ENCODE results near the gene ZNF675.
"Not testable (repeated sequence)": the region's sequence is repeated elsewhere in the genome, so short reads cannot be mapped to it uniquely, and the experiment has no call there.

The ZNF675 gene

DNA sequence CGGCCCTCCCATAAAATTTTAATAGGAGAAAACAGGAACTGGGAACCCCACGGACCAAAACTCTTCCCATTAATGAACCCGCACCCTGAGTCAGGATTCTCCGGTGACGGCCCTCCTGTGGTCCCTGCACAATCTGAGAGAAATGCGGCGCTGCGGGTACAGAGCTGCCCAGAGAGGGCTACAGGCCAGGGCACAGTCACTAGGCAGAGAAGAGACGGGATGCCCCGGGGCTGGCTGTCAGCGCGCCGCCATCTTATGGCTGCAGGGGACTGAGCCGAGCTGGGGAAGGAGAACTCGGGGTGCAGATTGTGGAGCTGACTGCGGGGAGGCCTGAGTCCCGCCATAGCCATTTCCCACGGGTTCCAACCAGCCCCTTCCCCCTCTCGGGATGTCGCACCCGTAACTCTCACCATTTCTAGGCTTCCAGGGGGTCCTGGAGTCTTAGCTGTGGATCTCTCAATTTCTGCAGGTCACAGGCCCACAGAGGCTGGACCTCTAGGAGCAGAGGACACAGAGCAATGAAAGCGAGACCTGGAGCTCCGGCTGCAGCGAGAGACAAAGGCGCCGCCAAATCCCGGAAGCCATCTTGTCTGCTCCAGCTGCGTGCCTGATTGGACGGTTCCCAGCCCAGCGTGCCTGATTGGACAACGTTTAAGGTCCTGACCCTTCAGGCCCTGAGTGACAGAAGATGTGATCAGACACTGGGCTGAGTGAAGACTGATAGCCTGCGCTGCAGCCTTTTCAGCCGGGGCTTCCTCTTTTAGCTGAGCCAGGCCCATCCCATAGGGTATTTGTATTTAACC, at the start of gene ZNF675:
Gene ZNF675, minus strand, starts transcription at position 592 of the 803 bp plus-strand sequence. Its CDS starts 179 bp downstream, at position 413.
- DNase-seq (ENCODE audit: low read depth) = peak; percentile 78

DNA sequence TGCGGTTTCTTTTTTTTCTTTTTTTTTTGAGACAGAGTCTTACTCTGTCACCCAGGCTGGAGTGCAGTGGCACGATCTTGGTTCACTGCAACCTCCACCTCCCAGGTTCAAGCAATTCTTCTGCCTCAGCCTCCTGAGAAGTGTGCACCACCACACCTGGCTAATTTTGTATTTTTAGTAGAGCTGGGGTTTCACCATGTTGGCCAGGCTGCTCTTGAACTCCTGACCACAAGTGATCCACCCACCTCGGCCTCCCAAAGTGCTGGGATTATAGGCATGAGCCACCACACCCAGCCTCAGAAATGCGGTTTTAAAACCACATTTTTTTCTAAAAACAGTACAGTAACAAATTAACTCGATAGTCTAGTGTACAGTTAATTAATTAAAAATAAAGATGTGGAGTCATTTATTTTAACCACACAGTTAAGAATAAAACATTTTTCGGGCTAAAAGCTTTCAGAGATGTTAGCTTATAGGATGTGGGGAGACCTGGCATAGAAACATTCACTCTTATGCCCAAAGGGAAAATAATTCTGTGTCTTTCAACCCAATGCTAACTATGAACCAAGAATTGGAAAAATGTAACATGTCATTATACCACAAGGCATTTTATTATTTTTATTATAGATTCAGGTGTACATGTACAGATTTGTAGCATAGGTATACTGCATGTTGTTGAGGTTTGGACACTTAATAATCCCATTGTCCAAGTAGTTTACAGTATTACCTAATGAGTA, 43.9 kb upstream of the ZNF675 start:
- DNase-seq (ENCODE audit: low read depth) = not testable (repeated sequence)

DNA sequence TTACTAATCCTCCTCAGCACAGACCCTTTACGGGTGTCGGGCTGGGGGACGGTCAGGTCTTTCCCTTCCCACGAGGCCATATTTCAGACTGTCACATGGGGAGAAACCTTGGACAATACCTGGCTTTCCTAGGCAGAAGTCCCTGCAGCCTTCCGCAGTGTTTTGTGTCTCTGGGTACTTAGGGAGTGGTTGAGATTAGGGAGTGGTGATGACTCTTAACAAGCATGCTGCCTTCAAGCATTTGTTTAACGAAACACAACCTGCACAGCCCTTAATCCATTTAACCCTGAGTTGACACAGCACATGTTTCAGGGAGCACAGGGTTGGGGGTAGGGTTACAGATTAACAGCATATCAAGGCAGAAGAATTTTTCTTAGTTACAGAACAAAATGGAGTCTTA, 37.1 kb upstream of the ZNF675 start:
- DNase-seq (ENCODE audit: low read depth) = not testable (repeated sequence)

DNA sequence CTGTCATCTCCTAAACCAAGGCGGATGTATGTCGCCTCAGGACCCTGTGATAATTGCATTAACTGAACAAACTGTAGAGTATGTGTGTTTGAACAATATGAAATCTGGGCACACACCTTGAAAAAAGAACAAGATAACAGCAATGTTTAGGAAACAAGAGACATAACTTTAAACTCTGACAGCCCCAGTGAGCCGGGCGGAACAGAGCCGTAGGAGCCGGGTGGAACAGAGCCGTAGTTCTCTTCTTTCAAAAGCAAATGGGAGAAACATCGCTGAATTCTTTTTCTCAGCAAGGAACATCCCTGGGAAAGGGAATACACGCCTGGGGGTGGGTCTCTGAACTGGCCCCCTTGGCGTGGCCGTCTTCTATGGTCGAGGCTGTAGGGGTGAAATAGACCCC, 31.8 kb upstream of the ZNF675 start:
- DNase-seq (ENCODE audit: low read depth) = no peak

DNA sequence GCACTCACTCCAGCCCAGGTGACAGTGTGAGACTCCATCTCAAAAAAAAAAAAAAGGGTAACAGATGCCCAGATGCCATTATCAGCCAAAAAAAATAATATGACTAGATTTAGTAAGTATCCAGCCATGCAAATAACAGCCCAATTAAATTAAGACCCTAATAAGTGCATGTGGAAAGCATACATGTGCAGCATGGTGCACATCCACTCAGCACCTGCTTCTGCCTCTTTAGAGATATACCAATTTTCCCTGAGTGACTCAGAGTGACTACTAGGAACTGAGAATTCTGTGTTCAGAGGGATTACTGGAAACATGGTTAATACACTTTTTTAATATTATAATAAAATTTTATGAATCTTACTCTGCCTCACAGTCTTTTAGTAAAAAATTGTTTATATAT, 29.8 kb upstream of the ZNF675 start:
- no peak for DNase-seq (ENCODE audit: low read depth)

DNA sequence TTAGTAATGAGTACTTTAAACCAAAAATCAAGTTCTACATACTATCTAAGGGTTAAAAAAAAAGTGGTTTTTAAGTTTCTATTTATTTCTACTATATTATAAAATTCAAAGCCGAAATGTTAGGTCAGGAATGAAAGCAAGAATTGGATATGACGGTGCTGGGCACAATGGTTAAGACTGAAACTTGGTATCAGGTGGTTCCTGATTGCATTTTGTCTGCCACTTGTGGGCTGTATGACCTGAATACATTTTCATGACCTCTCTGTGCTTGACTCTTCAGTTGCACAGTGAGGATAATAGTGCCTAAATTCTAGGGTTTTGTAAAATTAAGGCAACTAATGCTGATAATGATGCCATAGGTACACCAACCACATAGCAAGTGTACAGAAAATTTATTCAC, 22.3 kb upstream of the ZNF675 start:
- DNase-seq (ENCODE audit: low read depth) = no peak

DNA sequence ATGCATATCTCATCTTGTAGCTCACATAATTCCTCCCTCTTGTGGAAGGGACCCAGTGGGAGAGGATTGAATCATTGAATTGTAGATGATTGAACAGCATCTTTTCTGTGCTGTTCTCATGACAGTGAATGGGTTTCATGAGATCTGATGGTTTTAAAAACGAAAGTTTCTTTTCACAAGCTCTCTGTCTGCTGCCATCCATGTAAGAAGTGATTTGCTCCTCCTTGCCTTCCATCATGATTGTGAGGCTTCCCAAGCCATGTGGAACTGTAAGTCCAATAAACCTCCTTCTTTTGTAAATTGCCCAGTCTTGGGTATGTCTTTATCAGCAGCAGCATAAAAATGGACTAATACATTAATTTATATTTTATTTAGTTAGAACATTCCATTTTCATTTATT, 19.6 kb upstream of the ZNF675 start:
- DNase-seq (ENCODE audit: low read depth) = no peak

DNA sequence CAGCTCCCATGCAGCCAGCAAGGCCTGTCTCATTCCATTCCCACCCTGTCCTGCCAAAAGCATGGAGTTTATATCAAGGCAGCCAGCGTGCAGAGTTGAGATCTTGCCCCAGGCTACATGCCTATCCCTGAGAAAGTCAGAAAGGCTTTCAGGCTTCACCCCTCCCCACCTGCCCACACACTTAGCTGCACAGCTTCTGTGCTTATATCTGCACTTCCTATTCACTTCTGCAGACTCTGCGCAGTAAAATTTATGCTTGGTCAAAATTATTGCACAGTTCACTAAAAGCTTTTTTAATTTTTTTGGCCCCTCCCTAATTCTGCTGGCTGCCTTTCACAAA, 12.5 kb upstream of the ZNF675 start:
- DNase-seq (ENCODE audit: low read depth) = no peak

DNA sequence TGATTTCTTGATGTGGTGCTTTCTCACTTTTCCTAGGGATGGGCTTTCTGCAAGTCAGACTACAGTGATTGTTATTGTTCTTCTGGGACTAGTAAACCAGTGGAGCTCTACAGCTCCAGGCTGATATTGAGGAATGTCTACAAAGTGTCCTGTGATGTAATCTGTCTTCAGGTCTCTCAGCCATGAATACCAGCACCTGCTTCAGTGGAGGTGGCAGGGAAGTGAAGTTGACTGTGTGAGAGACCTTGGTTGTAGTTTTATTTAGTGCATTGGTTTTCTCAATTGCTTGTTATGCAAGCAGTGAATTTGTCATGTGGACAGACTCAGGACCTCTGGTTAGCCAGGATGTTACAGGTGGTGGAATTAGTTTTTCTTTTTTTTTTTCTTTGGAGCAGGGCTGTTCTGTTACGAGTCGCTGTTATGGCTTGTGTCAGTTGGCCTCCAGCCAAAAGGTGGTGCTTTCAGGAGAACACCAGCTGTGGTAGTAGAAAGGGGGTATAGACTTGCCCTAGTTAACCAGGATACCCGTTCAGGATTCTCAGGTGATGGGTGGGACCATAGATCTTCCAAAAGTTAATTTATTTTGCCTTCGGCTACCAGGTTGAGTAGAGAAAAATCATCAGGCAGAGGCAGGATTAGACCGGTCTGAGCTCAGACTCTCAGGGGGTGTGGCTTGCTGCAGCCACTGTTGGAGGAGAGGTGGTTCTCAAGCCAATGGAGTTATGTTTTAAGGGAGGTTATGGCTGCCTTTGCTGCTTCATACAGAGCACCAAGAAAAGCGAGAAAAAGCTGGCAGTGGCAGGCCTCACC, 11.9 kb upstream of the ZNF675 start:
- DNase-seq (ENCODE audit: low read depth) = no peak

DNA sequence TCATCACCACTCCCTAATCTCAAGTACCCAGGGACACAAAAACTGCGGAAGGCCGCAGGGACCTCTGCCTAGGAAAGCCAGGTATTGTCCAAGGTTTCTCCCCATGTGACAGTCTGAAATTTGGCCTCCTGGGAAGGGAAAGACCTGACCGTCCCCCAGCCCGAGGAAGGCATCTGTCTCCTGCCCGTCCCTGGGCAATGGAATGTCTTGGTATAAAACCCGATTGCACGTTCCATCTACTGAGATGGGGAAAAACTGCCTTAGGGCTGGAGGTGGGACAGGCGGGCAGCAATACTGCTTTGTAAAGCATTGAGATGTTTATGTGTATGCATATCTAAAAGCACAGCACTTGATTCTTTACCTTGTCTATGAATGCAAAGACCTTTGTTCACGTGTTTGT, 5.9 kb upstream of the ZNF675 start:
- DNase-seq (ENCODE audit: low read depth) = not testable (repeated sequence)

DNA sequence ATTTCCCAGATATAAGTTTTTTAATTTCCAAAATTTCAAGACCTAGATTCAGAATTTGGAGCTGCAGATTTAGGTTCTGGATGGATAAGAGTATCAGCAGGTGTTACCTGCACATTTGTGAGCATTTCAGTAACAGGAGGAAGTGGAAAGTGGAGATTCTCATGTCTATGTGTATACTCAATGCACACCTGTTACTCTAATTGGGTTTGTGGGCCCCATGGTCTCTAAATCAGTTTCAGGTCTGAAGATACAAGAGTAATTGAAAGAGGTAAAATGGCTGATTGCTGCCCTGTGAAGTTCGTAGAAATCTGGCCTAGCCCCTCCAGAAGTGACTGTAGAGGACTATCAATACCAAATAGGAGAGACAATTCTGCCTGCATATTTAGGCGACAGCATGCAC, 13.9 kb downstream of the ZNF675 start:
- no peak for DNase-seq (ENCODE audit: low read depth)

DNA sequence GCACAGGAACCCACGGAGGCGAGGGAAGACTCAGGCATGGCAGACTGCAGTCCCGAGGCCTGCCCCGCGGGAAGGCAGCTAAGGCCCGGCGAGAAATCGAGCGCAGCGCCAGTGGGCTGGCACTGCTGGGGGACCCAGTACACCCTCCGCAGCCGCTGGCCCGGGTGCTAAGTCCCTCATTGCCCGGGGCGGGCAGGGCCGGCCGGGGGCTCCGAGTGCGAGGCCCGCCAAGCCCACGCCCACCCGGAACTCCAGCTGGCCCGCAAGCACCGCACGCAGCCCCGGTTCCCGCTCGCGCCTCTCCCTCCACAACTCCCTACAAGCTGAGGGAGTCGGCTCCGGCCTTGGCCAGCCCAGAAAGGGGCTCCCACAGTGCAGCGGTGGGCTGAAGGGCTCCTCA, 18.4 kb downstream of the ZNF675 start:
- not testable (repeated sequence) for DNase-seq (ENCODE audit: low read depth)

DNA sequence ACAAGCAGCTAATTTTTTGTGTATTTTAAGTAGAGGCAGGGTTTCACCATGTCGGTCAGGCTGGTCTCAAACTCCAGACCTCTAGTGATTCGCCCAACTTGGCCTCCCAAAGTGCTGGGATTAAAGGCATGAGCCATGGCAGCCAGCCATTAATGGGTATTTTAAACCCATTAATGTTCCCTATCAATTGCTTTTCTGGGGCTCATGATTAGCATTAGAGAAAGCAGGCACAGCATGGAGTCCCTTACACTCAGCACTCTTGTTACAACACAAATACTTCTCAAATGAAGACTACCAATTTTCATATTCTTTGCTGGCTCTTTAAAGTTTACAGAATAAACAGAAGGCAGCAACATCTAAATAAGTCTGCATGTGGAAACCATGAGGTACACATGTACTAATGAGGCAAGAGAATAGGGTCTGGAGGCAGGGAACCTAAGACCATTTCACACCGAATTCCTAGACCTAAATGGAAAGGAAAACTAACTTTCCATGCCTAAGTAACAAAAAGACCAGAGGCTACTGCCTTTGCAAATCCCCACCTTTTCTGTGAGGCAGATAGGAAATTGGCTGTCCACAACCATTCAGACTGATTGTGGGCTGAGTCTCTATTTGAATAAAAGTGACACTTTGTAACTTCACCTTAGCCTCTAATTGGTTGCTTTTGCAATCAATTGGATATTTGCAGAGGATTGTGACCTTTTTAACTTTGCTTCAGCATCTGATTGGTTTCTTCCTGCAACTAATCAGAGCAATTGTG, 21.2 kb downstream of the ZNF675 start:
- DNase-seq (ENCODE audit: low read depth) = no peak

DNA sequence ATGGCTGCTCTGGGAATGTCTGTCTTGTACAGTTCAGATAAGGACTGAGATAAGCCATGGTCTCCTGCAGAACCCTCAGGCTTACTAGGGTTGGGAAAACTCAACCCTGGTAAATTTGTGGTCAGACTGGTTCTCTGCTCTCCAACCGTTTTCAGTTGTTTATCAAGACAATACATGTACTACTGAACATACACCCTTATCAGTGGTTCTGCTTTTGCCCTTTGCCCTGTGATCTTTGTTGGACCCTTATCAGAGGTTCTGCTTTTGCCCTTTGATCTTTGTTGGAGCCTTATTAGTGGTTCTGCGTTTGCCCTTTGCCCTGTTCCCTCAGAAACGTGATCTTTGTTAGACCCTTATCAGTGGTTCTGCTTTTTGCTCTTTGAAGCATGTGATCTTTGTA, 37.2 kb downstream of the ZNF675 start:
- not testable (repeated sequence) for DNase-seq (ENCODE audit: low read depth)

All from stimulated activated CD8-positive, alpha-beta memory T cell treated with anti-CD3 and anti-CD28 coated beads, Interleukin-12 subunit alpha, Interleukin-12 subunit beta, amount 100 ng/mL, for 1 hour (primary cell).